Activated CD8-positive, alpha-beta memory T cell treated with anti-CD3 and anti-CD28 coated beads, Interleukin-2, amount 50 U/mL, for 4 hours (primary cell): Measurements from ENCODE around the gene CDC25B.
"Not testable (repeated sequence)": the region's sequence is repeated elsewhere in the genome, so short reads cannot be mapped to it uniquely, and the experiment has no call there.

Experiments
- DNase-seq: peaks from one replicate; pipeline ENCODE4 v3.0.0-alpha.2; 2020

The CDC25B gene

GRCh38 chr20:3811467-3812258 lies 15.6 kb downstream of the CDC25B start:
- DNase-seq: peak; percentile 93

GRCh38 chr20:3812259-3812681 lies 16.2 kb downstream of the CDC25B start:
- no peak for DNase-seq

GRCh38 chr20:3812975-3813847 lies 17.1 kb downstream of the CDC25B start:
- no peak for DNase-seq

GRCh38 chr20:3813848-3814581 lies 17.9 kb downstream of the CDC25B start:
- DNase-seq: no peak

- no peak for DNase-seq
Measured at GRCh38 chr20:3814928-3815495, 18.9 kb downstream of the CDC25B start.

- DNase-seq: peak; percentile 50
Measured at GRCh38 chr20:3815703-3816315, 19.7 kb downstream of the CDC25B start.

GRCh38 chr20:3818155-3819151 lies 22.3 kb downstream of the CDC25B start:
- DNase-seq: no peak

GRCh38 chr20:3819411-3820047 lies 23.4 kb downstream of the CDC25B start:
- no peak for DNase-seq

GRCh38 chr20:3820048-3820900 lies 24.2 kb downstream of the CDC25B start, which contains the start of gene AP5S1:
Gene AP5S1 (plus strand): TSS chr20:3820547. CDS start chr20:3822118, 1,571 bp downstream.
- peak; percentile 90 for DNase-seq

GRCh38 chr20:3820901-3821727 lies 25.0 kb downstream of the CDC25B start:
- no peak for DNase-seq

- no peak for DNase-seq
Measured at GRCh38 chr20:3821996-3822395, 25.9 kb downstream of the CDC25B start.

GRCh38 chr20:3823881-3824280 lies 27.8 kb downstream of the CDC25B start:
- no peak for DNase-seq

GRCh38 chr20:3825526-3825925 lies 29.4 kb downstream of the CDC25B start:
- DNase-seq: no peak

GRCh38 chr20:3826420-3826819 lies 30.3 kb downstream of the CDC25B start:
- no peak for DNase-seq

GRCh38 chr20:3828798-3829197 lies 32.7 kb downstream of the CDC25B start:
- no peak for DNase-seq

- not testable (repeated sequence) for DNase-seq
Measured at GRCh38 chr20:3829891-3830290, 33.8 kb downstream of the CDC25B start.

GRCh38 chr20:3836132-3836531 lies 40.0 kb downstream of the CDC25B start:
- DNase-seq: no peak

- no peak for DNase-seq
Measured at GRCh38 chr20:3839328-3839727, 43.2 kb downstream of the CDC25B start.
